Activated T-cell treated with anti-CD3 and anti-CD28 coated beads for 48 hours (primary cell): ENCODE results near the gene NCOA4.
A peak's percentile ranks its signal among the peaks of the same experiment; 100 is the strongest.
"Not testable (repeated sequence)": the region's sequence is repeated elsewhere in the genome, so short reads cannot be mapped to it uniquely, and the experiment has no call there.

Experiments used
- DNase-seq: peaks from one replicate; pipeline ENCODE4 v3.0.0-alpha.2; 2020; ENCODE audit warnings: low read depth

Gene NCOA4

DNA sequence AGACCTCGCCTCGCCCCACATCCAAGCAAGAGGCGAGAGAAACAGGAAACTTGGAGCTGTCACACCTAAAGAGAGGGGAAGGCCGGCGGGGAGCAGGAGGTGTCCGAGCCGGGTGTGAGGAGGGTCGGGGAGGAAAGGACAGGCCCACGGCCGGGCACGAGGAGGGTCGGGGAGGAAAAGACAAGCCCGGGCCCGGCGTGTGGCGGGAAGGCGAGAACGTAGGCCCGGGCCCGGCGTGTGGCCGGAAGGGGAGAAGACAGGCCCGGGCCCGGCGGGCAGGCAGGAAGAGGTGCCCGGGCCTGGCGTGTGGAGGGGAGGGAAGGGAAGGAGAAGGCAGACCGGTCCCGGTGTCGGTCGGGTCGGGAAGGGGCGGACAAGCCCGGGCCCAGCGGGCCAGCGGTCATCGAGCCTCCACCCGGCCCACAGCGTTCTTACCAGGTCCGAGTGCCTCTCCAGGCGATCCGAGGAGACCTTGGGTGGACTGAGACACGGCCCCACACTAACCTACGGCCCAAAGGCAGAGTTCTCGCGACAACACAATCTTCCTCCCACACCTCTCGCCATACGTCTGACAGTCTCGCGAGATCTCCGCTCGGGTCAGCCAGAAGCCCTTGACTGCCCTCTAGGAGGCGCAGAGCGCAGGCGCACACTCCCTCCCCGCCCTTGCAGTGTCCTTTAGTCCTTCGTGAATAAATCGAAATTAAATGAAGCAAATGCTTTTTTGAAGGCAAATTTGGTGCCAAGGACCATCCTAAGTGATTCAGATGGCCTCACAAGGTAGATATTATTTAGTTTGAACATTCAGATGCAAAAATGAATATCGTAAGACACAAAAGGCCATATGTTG is at the start of gene NCOA4:
NCOA4 (minus strand) TSS at position 533 of the 847 bp plus-strand sequence. CDS start 13,943 bp downstream, outside the sequence.
- peak; percentile 89 for DNase-seq

DNA sequence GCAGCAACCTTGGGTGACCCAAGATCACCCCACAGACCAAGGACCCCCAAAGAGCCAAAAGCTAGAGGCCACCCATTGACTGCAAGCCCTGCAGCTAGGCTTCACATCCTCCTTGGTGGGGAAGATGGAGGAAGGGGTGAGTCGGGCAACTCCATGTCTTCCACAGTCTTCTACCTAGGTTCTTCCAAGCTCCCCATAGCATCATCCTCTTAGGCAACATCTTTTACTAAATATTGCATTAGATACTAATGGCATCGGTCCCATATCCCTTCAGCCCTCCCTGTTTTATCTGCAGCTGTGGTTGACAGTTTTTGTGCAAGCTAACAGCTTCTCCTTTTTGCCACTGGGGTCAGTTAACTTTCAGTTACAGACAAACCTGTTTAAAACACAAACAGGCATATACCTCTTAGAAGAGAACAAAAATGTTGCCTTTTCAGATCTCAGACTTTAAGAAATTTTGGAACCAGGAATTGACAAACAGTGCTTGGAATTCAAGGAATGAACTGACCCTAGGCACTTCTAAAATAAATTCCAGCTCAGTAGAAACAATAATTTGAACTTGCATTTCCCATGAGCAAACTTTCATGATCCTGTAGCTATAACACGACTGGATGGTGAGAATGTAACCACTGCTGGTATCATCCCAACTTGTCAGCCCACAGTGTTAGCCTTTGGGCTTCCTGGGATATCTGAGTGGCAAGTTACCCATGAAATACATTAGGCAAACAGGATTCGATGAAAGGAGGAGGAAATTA is 49.6 kb upstream of the NCOA4 start:
- DNase-seq = no peak

DNA sequence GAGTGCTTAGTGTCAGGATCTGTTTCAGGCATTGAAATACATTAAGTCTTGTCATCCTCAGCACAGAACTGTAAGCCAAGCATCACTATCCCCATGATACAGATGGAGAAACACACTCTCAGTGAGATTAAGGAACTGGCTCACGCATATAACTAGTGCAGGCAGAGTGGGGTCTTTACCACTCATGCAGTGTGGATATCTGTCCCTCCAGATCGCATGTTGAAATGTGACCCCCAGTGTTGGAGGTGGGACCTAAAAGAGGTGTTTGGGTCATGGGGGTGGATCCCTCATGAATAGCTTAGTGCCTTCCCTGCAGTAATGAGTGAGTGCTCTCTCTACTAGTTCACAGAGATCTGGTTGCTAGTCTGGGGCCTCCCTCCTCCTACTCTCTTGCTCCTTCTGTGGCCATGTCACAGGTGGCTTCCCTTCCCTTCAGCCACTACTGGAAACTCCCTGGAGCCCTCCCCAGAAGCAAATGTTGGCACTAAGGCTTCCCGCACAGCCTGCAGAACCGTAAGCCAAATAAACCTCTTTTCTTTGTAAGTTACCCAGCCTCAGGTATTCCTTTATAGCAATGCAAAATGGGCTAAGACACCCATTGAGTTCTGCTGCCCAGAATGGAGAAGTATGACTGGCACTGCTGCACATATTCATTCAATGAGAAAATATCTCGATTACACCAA is 47.4 kb upstream of the NCOA4 start:
- DNase-seq = no peak

GRCh38 chr10:46077141-46077554 is 46.7 kb upstream of the NCOA4 start:
- DNase-seq = no peak

DNA sequence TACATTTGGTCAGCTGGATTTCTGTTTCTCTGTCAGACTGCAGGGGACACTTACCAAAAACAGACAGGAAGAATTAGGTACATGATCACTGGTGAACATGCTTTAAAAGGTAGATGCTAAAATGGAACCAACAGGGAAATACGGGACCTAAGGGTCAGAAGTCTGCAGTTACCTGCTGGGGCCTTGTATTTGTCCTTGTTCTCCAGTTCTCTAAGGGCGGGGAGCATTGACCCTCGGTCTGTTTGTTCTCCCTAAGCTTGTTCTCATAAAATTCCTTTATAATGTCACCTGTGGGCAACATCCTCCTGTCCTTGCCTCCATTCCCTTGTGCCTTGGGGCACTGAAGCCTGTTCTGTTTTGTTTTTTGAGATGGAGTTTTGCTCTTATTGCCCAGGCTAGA is 45.4 kb upstream of the NCOA4 start:
- no peak for DNase-seq

DNA sequence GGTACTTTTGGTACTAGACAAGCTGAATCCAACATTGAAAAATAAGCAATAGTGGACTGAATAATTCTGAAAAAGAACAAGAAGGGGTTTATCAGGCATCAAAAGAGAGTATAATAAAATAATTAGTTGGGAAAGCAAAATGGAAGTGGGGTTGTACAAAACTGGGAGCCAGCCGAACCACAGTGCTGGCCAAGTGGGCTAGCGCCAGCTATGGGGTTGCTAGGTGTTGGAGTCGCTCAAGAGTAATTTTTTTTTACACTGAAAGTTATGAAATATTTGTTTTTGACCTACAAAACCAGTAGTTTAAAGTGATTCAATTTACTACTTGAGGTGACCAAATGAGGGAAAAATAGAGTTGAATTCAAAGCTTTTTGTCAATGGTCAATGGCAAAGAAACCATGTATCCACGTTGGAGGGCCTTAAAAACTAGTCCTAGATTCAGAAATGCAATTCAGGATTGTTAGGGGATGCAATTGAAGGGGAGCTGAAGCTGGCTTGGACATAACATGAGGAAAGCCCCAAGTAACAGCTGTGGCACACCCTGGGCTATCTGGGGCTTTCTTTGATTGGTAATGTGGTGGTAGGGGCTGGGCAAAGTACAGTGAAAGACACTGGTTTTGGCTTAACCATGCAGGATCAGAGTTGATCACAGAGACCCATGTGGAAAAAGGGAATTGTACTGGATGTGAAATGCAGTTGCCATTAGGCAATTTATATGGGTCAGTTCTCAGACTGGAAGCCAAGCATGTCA is 43.9 kb upstream of the NCOA4 start:
- DNase-seq = no peak

GRCh38 chr10:46073564-46073963 is 43.1 kb upstream of the NCOA4 start:
- DNase-seq = no peak

DNA sequence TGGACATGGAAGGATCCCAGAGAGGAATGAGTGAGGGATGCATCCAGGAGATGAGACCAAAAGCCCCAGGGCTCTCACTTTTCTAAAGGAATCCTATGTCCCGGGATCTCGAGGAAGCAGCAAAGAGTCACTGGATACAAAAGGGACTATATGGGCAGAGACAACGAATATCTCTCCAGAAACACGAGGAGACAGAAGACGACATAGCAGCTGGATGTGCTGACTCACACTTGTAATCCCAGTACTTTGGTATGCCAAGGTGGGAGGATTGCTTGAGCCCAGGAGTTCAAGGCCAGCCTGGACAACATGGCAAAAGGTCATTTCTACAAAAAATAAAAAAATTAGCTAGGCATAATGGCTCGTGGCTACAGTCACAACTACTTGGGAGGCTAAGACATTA is 40.3 kb upstream of the NCOA4 start:
- DNase-seq = no peak

DNA sequence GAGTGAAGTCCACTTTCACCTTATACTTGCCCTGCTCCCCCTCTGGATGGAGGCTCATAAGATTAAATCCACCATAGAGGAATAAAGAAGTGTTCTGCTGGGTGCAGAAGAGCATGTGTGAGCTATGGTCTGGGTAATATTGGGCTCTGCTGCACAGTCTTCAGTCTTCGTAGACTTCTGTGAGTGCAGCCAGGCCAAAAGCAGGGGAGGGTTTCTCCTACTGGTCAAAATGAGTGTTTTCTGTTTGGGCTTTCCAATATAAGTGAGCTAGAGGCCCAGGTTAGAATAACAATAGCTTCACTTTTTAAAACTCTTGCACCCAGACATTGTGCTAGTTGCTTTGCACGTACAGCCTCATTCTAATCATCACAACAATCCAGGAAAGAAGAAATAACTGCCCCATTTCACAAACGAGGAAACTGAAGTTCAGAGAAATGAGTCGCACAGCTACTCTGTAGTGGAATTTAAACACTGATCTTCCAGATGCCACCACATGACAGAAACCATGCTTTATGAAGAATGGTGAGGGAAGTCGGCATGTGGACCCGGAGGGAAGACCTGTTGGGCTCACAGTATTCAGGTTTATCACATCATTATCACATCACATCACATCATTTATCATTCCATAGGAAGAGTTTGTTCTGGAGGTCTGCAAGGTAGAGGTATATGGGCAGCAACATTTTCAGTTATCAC is 39.5 kb upstream of the NCOA4 start:
- no peak for DNase-seq

DNA sequence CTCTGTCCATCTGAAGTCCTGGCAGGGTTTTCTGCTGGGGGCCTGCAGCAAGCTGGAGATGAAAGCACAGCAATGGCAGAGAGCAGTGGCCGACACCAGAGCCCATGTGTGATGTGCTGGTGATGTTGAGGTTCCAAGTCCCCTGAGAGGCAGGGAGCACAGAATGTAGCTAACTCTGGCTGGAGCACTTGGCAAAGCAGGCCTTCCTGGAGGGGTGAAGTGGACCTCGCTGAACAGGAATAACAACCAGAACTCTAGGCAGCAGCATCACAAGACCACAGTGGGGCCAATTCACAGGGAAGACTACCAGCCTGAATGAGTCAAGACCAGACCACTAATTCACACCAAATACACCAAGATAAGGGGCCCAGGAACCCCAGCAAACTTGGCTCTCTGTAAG is 38.5 kb upstream of the NCOA4 start:
- no peak for DNase-seq

DNA sequence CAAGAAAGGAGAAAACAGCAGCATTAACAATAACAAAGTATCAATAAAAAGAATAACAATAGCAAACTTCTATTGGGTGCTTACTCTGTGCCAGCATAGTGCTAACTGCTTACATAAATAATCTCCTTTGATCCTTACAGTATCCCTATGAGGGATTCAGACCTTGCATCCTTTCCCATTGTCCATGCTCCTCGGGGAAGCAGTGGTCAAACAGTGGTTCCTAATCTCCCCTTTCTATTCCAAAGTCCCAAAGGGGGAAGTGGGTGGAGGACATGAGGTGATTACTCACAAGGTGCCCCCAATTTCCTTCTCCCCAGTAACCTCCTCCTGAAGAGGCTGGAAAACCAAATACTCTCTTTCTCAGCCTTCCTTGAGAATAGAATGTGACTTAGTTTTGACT is 37.7 kb upstream of the NCOA4 start:
- DNase-seq = no peak

GRCh38 chr10:46064269-46064817 is 33.9 kb upstream of the NCOA4 start:
- DNase-seq = no peak

DNA sequence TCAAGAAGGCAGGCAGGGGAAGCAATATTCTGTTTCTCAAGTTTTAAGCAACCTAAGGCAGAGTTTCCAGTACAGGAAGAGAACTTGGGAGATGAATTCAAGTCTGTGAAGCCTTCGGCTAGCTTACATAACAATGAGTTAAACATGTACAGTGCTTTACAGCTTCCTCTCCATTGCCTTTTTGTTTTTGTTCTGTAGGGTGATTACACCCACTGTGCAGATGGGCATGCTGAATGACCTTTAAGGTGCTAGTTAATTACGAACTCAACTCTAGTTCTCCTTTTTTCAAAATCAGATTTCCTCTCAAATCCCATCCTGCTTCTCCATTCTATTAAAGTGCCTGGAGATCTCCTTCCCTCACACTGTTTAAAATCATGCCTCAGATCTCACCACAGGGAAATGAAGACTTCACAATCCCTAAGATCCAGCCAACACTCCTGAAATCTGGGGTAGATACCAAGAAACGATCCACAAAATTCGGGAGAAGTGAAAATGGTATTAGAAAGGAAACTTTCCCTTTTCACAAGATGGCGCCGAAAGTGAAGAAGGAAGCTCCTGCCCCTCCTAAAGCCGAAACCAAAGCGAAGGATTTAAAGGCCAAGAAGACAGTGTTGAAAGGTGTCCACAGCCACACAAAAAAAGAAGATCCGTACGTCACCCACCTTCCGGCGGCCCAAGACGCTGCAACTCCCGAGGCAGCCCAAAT is 32.5 kb upstream of the NCOA4 start:
- no peak for DNase-seq

DNA sequence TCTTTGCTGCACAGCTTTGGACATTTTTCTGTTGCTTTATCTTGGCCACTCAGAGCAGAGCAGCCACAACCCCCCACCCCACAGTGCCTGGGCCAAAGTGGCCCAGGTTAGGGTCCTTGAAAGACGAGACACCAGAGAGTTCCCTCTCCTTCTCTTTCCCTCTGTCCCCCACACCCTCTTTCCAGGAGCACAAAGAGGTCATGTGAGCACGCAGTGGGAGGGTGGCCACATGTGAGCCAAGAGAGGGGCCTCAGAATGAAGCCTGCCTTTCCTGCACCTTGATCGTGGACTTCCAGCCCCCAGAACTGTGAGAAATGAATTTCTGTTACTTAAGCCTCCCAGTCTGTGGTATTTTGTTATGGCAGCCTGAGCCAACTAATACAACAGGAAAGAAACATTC is 30.3 kb upstream of the NCOA4 start:
- no peak for DNase-seq

DNA sequence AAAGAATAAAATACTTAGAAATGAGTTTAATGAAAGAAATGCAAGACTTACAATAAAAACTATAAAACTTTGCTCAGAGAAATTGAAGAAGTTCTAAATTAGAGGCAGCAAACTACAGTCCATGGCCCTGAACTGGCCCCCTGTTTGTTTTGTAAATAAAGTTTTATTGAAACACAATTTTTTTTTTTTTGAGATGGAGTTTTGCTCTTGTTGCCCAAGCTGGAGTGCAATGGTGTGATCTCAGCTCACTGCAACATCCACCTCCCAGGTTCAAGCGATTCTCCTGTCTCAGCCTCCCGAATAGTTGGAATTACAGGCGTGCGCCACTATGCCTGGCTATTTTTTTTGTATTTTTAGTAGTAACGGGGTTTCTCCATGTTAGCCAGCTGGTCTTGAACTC is 27.5 kb upstream of the NCOA4 start:
- not testable (repeated sequence) for DNase-seq

GRCh38 chr10:46057038-46057437 is 26.6 kb upstream of the NCOA4 start:
- no peak for DNase-seq

DNA sequence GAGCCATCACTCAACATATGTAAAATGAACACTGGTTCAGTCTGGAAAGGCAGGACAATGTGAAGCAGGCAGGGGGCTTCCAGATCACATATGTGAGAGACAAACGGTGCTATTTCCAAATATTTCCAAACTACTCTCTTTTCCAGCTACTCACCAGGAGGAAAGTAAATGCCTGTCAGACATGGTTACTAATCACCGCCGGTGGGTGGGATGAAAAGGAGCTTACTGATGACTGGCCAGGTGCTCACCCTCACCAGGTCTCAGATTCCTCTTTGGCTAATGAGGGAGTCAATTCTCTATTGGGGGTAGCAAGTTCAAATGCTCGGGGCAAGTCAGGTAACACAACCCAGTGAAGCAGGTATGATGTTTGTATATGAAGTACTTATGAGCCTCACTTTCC is 25.3 kb upstream of the NCOA4 start:
- DNase-seq = no peak

- DNase-seq = no peak
Measured at GRCh38 chr10:46053534-46054434, 23.4 kb upstream of the NCOA4 start.

GRCh38 chr10:46052791-46053375 is 22.5 kb upstream of the NCOA4 start:
- DNase-seq = no peak
